HepG2 (cell line): ENCODE measurements around the gene USE1. TPM values are rescaled to one million over a fixed set of nuclear protein-coding genes. Genes with fewer than 3 reads are reported as not detected.

Source experiments
- BRD4 ChIP-seq: sonication (generic); formaldehyde crosslinking; IDR thresholded peaks from 2 replicates; pipeline ENCODE4 v1.4.0; 2020; ENCODE audit warnings: missing genetic modification reagents
- CCDC6 ChIP-seq: sonication (generic); formaldehyde crosslinking; IDR thresholded peaks from 2 replicates; pipeline ENCODE4 v1.8.1; 2022; ENCODE audit warnings: mild to moderate bottlenecking, missing genetic modification reagents, moderate library complexity
- DBP ChIP-seq: sonication (generic); formaldehyde crosslinking; IDR thresholded peaks from 2 replicates; pipeline ENCODE4 v1.4.0; 2020; ENCODE audit warnings: missing genetic modification reagents; ENCODE audit errors: not compliant biosample characterization
- ETV5 ChIP-seq: IDR thresholded peaks from 2 replicates; pipeline ENCODE4 v1.6.1; 2018; ENCODE audit warnings: missing biosample characterization, missing genetic modification reagents, inconsistent platforms, borderline replicate concordance
- HOXA3 ChIP-seq: sonication (generic); formaldehyde crosslinking; IDR thresholded peaks from 2 replicates; pipeline ENCODE4 v1.5.0; 2020; ENCODE audit warnings: missing genetic modification reagents
- ISX ChIP-seq: sonication (generic); formaldehyde crosslinking; conservative IDR thresholded peaks from 2 replicates; pipeline ENCODE4 v1.5.0; 2020; ENCODE audit warnings: missing genetic modification reagents
- MED1 ChIP-seq: sonication (generic); formaldehyde crosslinking; IDR thresholded peaks from 2 replicates; pipeline ENCODE4 v1.4.0; 2020; ENCODE audit warnings: missing genetic modification reagents
- NFE2L2 ChIP-seq: fragments of 150-350 bp; IDR thresholded peaks from 2 replicates; pipeline ENCODE4 v1.6.1; 2014; ENCODE audit warnings: low read length
- PCBP2 ChIP-seq: fragments of 200-400 bp; formaldehyde crosslinking; optimal IDR thresholded peaks from 2 replicates; pipeline ENCODE3; 2018; ENCODE audit warnings: low read length, low read depth; ENCODE audit not compliant: poor library complexity, severe bottlenecking
- RORA ChIP-seq: sonication (generic); formaldehyde crosslinking; IDR thresholded peaks from 2 replicates; pipeline ENCODE4 v1.5.0; 2020; ENCODE audit warnings: mild to moderate bottlenecking, missing genetic modification reagents, moderate library complexity
- SIN3A ChIP-seq: IDR thresholded peaks from 2 replicates; pipeline ENCODE4 v1.6.1; 2011; ENCODE audit warnings: low read depth, mild to moderate bottlenecking, control low read depth, low read length, borderline replicate concordance
- TBP ChIP-seq: sonication (generic); formaldehyde crosslinking; IDR thresholded peaks from 2 replicates; pipeline ENCODE4 v1.5.0; 2020; ENCODE audit warnings: missing genetic modification reagents
- TFE3 ChIP-seq: IDR thresholded peaks from 2 replicates; pipeline ENCODE4 v1.6.1; 2016
- TRIM24 ChIP-seq: sonication (generic); formaldehyde crosslinking; IDR thresholded peaks from 2 replicates; pipeline ENCODE4 v1.8.0; 2022; ENCODE audit warnings: mild to moderate bottlenecking, missing genetic modification reagents
- U2AF2 ChIP-seq: fragments of 200-400 bp; formaldehyde crosslinking; IDR thresholded peaks from 2 replicates; pipeline ENCODE4 v1.6.1; 2017; ENCODE audit warnings: low read depth, mild to moderate bottlenecking, low read length
- YEATS4 ChIP-seq: sonication (generic); formaldehyde crosslinking; IDR thresholded peaks from 2 replicates; pipeline ENCODE4 v1.4.0; 2020; ENCODE audit warnings: missing genetic modification reagents, borderline replicate concordance
- ZBTB7B ChIP-seq: sonication (generic); formaldehyde crosslinking; IDR thresholded peaks from 2 replicates; pipeline ENCODE4 v1.4.0; 2020; ENCODE audit warnings: missing genetic modification reagents
- ZNF121 ChIP-seq: sonication (generic); formaldehyde crosslinking; IDR thresholded peaks from 2 replicates; pipeline ENCODE4 v1.5.0; 2020; ENCODE audit warnings: mild to moderate bottlenecking, missing genetic modification reagents
- ZNF224 ChIP-seq: sonication (generic); formaldehyde crosslinking; IDR thresholded peaks from 2 replicates; pipeline ENCODE4 v1.5.0; 2020; ENCODE audit warnings: mild to moderate bottlenecking, missing genetic modification reagents
- ZNF263 ChIP-seq: sonication (generic); formaldehyde crosslinking; IDR thresholded peaks from 2 replicates; pipeline ENCODE4 v1.4.0; 2020; ENCODE audit warnings: missing genetic modification reagents
- ZNF660 ChIP-seq: sonication (generic); formaldehyde crosslinking; IDR thresholded peaks from 2 replicates; pipeline ENCODE4 v1.5.1; 2020; ENCODE audit warnings: mild to moderate bottlenecking, low read depth, missing genetic modification reagents, borderline replicate concordance
- ZNF782 ChIP-seq: sonication (generic); formaldehyde crosslinking; IDR thresholded peaks from 2 replicates; pipeline ENCODE4 v1.4.0; 2020; ENCODE audit warnings: missing genetic modification reagents, mild to moderate bottlenecking, borderline replicate concordance
- ZUFSP ChIP-seq: sonication (generic); formaldehyde crosslinking; IDR thresholded peaks from 2 replicates; pipeline ENCODE4 v1.9.0; 2021; ENCODE audit warnings: missing genetic modification reagents, mild to moderate bottlenecking, borderline replicate concordance
- polyA plus RNA-seq, 8 experiments: library from polyadenylated mRNA; depleted of rRNA in 3 of 8; stranded (reverse) in 7 of 8; unstranded in 1 of 8; fragments of >200 nt; fragmentation: Illumina TruSeq in 4 of 8; extraction: Trizol in 4 of 8; gene quantifications; 2 replicates each; pipeline versions ENCODE4 v1.2.1 to v1.2.3, GENCODE V29; 2011 to 2016; ENCODE audit warnings: low read depth in 4 of 8, missing spikeins in 1 of 8, mixed read lengths in 1 of 8; ENCODE audit not compliant: insufficient read depth in 1 of 8
- total RNA-seq, 5 experiments: library from RNA; depleted of rRNA; stranded (reverse); fragments of >200 nt; fragmentation: Illumina TruSeq; extraction: Trizol; gene quantifications; 2 replicates each; pipeline ENCODE4 v1.2.3, GENCODE V29; 2016; ENCODE audit warnings: low read depth in 1 of 5
- TF ChIP-seq, protein P1 (sequence below): sonication (generic); formaldehyde crosslinking; IDR thresholded peaks from 2 replicates; pipeline ENCODE4 v1.4.0; 2020; ENCODE audit warnings: missing genetic modification reagents, borderline replicate concordance

The USE1 gene
- total and polyA plus RNA-seq, 2 of the 13 experiments (the other 11 are each of a cell fraction or from before 2014, with no cell fraction given) = 9.9 to 17.6 TPM

- no peak for TF ChIP-seq ZUFSP (CRISPR knock-in tag)
- no peak for TF ChIP-seq BRD4 (CRISPR knock-in tag)
- peak; percentile 39; the same call in 1 of the 2 replicates for TF ChIP-seq TFE3 (CRISPR knock-in tag)
- peak; percentile 90; the same call in 1 of the 2 replicates for TF ChIP-seq U2AF2
- no peak for TF ChIP-seq ZNF224 (CRISPR knock-in tag)
- no peak for TF ChIP-seq DBP (CRISPR knock-in tag)
- TF ChIP-seq, protein P1, sequence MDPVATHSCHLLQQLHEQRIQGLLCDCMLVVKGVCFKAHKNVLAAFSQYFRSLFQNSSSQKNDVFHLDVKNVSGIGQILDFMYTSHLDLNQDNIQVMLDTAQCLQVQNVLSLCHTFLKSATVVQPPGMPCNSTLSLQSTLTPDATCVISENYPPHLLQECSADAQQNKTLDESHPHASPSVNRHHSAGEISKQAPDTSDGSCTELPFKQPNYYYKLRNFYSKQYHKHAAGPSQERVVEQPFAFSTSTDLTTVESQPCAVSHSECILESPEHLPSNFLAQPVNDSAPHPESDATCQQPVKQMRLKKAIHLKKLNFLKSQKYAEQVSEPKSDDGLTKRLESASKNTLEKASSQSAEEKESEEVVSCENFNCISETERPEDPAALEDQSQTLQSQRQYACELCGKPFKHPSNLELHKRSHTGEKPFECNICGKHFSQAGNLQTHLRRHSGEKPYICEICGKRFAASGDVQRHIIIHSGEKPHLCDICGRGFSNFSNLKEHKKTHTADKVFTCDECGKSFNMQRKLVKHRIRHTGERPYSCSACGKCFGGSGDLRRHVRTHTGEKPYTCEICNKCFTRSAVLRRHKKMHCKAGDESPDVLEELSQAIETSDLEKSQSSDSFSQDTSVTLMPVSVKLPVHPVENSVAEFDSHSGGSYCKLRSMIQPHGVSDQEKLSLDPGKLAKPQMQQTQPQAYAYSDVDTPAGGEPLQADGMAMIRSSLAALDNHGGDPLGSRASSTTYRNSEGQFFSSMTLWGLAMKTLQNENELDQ (CRISPR knock-in tag) = no peak
- TF ChIP-seq PCBP2 = no peak
- TF ChIP-seq YEATS4 (CRISPR knock-in tag) = no peak
- peak; percentile 34; the same call in 1 of the 2 replicates for TF ChIP-seq HOXA3 (CRISPR knock-in tag)
- no peak for TF ChIP-seq CCDC6 (CRISPR knock-in tag)
- TF ChIP-seq ISX (CRISPR knock-in tag) = no peak
- TF ChIP-seq ZNF263 (CRISPR knock-in tag) = peak; percentile 61; the same call in 1 of the 2 replicates
- TF ChIP-seq ZNF782 (CRISPR knock-in tag) = no peak
- TF ChIP-seq TRIM24 (CRISPR knock-in tag) = no peak
- TF ChIP-seq NFE2L2 = no peak
- TF ChIP-seq ZNF660 (CRISPR knock-in tag) = no peak
- 0 out of 2 replicates have a peak, but pooled peaks have one; percentile 9 for TF ChIP-seq MED1 (CRISPR knock-in tag)
- no peak for TF ChIP-seq ZNF121
- TF ChIP-seq RORA (CRISPR knock-in tag) = no peak
- TF ChIP-seq ZBTB7B = peak; percentile 38; the same call in 1 of the 2 replicates
- 0 out of 2 replicates have a peak, but pooled peaks have one; percentile 6 for TF ChIP-seq ETV5 (CRISPR knock-in tag)
- no peak for TF ChIP-seq TBP
- no peak for TF ChIP-seq SIN3A
Observed at GRCh38 chr19:17260842-17261325, 45.7 kb downstream of the USE1 start (continued).
